Neural progenitor cell (in vitro differentiated cells): ENCODE measurements around the gene METTL25.

ENCODE experiments used
- CTCF ChIP-seq: fragments of 200-600 bp; sonication (generic); IDR thresholded peaks from 2 replicates; pipeline ENCODE4 v1.5.1; 2017; ENCODE audit warnings: antibody characterized with exemption, mild to moderate bottlenecking
- EZH2phosphoT487 ChIP-seq: fragments of 200-600 bp; sonication (generic); IDR thresholded peaks from 2 replicates; pipeline ENCODE4 v1.6.1; 2017; ENCODE audit warnings: antibody characterized with exemption

- TF ChIP-seq CTCF (peak; percentile 60), EZH2phosphoT487 (no peak)
These were observed 25.7 kb downstream of the METTL25 start for GRCh38 chr12:82383930-82384552.
